DND-41 (cell line): ENCODE results near the gene TM4SF18.

Experiments
- EZH2 ChIP-seq: IDR thresholded peaks from 3 replicates; pipeline ENCODE4 v1.6.1; 2012; ENCODE audit warnings: borderline replicate concordance, low read depth, mild to moderate bottlenecking, moderate library complexity, low read length, inconsistent platforms; ENCODE audit not compliant: severe bottlenecking
- TF ChIP-seq, protein P1 (sequence below): IDR thresholded peaks from 2 replicates; pipeline ENCODE4 v1.5.1; 2012; ENCODE audit warnings: borderline replicate concordance, low read length, moderate library complexity, mild to moderate bottlenecking; ENCODE audit not compliant: poor library complexity, severe bottlenecking; ENCODE audit errors: extremely low read depth

DNA sequence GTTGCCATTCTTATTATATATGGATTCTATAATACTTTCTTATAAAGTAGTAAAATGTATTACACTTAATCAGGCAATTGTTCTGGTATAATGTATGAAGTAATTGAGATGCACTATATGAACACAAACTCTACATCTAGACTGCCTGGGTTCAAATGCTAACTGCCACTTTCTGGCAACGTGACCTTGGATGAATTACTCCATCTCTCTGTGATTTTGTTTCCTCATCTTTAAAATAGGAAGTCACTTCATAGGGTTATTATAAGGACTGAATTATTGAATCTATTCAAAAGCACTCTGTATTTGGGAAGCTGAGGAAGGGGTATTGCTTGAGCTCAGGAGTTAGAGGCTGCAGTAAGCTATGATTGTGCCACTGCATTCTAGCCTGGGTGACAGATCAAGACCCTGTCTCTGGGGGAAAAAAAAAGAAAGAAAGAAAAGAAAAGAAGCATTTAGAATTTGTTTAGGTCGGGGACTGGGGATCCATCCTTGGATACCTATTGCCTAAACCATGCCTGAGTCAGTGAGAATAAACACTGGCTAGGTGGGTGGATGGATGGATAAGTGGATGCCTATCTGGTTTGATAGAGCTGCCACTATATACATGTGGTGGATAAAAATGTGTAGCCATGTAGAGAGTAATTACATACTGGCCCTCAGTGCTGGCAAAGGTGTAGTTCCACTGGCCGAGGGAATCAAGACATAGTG is 41.5 kb upstream of the TM4SF18 start:
- TF ChIP-seq, protein P1, sequence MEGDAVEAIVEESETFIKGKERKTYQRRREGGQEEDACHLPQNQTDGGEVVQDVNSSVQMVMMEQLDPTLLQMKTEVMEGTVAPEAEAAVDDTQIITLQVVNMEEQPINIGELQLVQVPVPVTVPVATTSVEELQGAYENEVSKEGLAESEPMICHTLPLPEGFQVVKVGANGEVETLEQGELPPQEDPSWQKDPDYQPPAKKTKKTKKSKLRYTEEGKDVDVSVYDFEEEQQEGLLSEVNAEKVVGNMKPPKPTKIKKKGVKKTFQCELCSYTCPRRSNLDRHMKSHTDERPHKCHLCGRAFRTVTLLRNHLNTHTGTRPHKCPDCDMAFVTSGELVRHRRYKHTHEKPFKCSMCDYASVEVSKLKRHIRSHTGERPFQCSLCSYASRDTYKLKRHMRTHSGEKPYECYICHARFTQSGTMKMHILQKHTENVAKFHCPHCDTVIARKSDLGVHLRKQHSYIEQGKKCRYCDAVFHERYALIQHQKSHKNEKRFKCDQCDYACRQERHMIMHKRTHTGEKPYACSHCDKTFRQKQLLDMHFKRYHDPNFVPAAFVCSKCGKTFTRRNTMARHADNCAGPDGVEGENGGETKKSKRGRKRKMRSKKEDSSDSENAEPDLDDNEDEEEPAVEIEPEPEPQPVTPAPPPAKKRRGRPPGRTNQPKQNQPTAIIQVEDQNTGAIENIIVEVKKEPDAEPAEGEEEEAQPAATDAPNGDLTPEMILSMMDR, result no peak
- TF ChIP-seq EZH2, result no peak
